ENCODE results near the gene CFAP43. TPM values are rescaled to one million over a fixed set of nuclear protein-coding genes. Genes with fewer than 3 reads are reported as not detected.
A peak's percentile ranks its signal among the peaks of the same experiment; 100 is the strongest.
"Not testable (repeated sequence)": the region's sequence is repeated elsewhere in the genome, so short reads cannot be mapped to it uniquely, and the experiment has no call there.

CFAP43 gene
- total and polyA plus RNA-seq, 5 experiments from 2014 or later = 0.16 to 0.39 TPM; not detected in 3

DNA sequence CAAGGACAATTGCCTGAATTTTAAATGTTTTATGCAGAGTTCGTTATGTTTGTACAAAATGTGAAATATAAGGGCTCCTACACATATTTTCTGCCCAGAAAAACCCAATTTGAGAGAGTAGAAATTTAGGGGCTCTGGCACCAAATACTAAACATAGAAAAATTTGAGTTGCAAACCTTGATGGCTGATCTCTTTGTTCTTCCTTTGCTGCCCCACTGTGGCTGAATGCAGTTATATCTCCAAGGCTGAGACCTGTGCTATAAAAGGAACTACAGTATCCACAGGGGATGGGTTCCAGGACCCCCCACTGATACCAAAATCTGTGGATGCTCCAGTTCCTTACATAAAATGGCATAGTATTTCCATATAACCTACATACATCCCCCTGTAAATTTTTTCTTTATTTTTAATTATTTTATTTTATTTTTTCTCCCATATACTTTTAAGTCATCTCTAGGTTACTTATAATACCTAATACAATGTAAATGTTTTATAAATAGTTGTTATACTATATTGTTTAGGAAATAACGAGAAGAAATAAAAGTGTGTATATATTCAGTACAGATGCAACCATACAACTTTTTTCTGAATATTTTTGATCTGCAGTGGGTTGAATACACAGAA, 22.5 kb downstream of the CFAP43 start:
- Mint-ChIP-seq H3K9me3 (no peaks in the 10 kb centered on the region), H3K4me1 (no peaks in the 10 kb centered on the region), H3K4me3 (no peak overlapping the region), H3K27ac (no peak overlapping the region), H3K36me3 (no peaks in the 10 kb centered on the region), H3K27me3 (peaks cover 1 to 14% (median 11%) of the 10 kb centered on the region in 5 donors)
- ATAC-seq = peak; percentile 66 to 70
- POLR2A ChIA-PET = no interaction called here
- DNase-seq = peak in 9 of 10 donors; percentile 8 to 66 (median 44)

DNA sequence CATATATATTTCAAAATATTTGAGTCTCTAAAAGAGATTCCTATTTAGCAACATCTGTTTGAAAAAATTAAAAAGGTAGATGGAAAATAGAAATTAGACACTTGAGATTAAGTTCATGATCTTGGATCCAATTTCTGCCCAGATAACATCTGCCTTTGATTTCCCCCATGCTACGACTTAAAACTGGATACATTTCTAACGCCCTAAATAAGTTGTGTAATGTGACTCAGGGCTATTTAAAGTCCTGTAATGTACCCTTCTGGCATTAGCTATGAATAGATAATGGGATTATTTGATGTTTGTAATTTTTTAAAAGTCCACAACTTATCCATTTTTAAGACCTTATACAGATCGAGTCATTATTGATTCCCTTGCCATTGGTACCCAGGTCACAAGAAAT, 23.4 kb downstream of the CFAP43 start:
- no peak for DNase-seq
- H3K4me3 Mint-ChIP-seq = no peak overlapping the region
- no peaks in the 10 kb centered on the region for H3K36me3 Mint-ChIP-seq
- H3K27me3 Mint-ChIP-seq = peaks cover 1 to 16% (median 11%) of the 10 kb centered on the region in 5 donors
- H3K27ac Mint-ChIP-seq = no peak overlapping the region
- POLR2A ChIA-PET = no interaction called here
- H3K9me3 Mint-ChIP-seq = no peaks in the 10 kb centered on the region
- no peak for ATAC-seq
- no peaks in the 10 kb centered on the region for H3K4me1 Mint-ChIP-seq

DNA sequence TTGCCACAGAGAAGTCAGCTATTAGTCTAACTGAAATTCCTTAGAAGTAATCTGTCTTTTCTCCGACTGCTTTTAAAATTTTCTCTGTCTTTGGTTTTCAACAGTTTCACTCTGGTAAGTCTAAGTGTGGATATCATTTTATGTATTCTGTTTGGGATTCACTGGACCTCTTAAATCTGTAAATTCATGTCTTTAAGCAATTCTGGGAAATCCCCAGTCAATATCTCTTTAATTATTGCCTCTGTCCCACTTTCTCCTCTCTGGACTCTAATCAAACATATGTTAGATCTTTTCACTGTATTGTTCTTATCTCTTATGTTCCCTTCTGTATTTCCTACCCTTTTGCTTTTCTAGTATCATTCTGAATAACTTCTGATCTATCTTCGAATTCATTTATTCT, 29.9 kb downstream of the CFAP43 start:
- Mint-ChIP-seq H3K9me3 (peaks cover 0 to 3% (median 0%) of the 10 kb centered on the region in 9 donors), H3K4me3 (no peak overlapping the region), H3K27ac (no peak overlapping the region), H3K4me1 (no peaks in the 10 kb centered on the region), H3K36me3 (no peaks in the 10 kb centered on the region), H3K27me3 (peaks cover 0 to 9% (median 2%) of the 10 kb centered on the region in 5 donors)
- POLR2A ChIA-PET = no interaction called here
- ATAC-seq (no peak), DNase-seq (no peak)

DNA sequence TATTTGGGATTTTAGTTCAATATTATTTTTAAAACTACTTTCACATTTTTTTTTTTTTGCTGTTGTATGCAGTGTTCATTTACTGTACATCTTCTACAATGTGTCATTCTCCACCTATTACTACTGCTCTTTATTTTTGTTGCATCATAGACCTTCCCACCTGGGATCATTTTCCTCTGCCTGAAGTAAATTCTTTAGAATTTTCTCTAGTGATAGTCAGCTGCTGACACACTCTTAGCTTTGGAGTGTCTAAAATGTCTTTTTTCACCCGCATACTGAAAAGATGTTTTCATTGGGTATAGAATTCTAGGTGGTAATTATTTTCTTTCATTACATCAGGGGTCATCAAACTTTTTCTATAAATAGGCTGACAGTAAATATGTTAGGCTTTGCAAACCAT, 30.5 kb downstream of the CFAP43 start:
- Mint-ChIP-seq H3K27me3 (peaks cover 0 to 9% (median 3%) of the 10 kb centered on the region in 5 donors), H3K4me1 (no peaks in the 10 kb centered on the region), H3K9me3 (peaks cover 0 to 3% (median 0%) of the 10 kb centered on the region in 9 donors), H3K36me3 (no peaks in the 10 kb centered on the region), H3K27ac (no peak overlapping the region), H3K4me3 (no peak overlapping the region)
- POLR2A ChIA-PET = no interaction called here
- DNase-seq (no peak), ATAC-seq (no peak)

DNA sequence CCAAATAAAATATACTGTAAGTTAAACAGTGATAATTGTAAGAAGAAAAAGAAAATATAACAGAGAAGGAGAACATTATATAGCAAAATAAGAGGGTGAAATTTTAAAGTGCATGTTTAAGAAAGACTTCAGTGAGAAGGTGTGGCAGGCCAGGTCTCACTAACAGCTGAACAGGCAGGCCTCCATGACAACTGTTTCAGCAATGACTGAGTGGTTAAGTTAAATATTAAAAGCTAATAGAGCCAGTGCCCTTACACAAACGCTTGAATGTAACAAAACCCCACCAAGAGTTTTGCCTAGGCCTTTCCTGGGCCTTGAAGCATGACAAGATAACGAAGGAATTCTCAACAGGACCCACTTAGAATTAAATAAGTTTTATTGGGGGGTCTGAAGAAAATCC, 32.6 kb downstream of the CFAP43 start:
- ATAC-seq = no peak
- POLR2A ChIA-PET = interaction anchor here (0.6 kb wide), 1 partner anchor 184 kb away, joined by 5 read pairs; no protein-coding TSS in a partner anchor
- DNase-seq = no peak
- H3K4me3 Mint-ChIP-seq = no peak overlapping the region
- H3K27ac Mint-ChIP-seq = no peak overlapping the region
- H3K36me3 Mint-ChIP-seq = no peaks in the 10 kb centered on the region
- H3K27me3 Mint-ChIP-seq = peaks cover 0 to 7% (median 2%) of the 10 kb centered on the region in 5 donors
- H3K9me3 Mint-ChIP-seq = peaks cover 0 to 3% (median 0%) of the 10 kb centered on the region in 9 donors
- H3K4me1 Mint-ChIP-seq = no peaks in the 10 kb centered on the region

DNA sequence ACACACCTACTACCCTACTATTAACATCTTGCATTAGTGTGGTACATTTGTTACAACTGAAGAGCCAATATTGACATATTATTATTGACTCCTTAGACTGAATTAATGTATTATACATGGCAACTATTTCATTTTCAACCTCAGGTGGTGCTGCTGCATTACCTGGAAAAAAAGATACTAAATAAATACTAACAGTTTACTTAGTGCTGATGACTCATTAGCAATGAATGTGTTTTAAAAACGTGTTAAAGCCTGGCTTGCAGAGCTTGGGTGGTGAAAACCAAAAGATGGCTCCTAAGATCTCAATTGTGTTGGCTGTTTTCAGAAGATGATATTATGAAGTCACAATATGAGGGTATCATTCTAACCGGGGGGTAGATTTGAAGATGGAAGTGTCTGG, 34.8 kb downstream of the CFAP43 start:
- H3K9me3 Mint-ChIP-seq = peaks cover 0 to 1% (median 0%) of the 10 kb centered on the region in 9 donors
- POLR2A ChIA-PET = no interaction called here
- no peak for ATAC-seq
- no peak for DNase-seq
- no peaks in the 10 kb centered on the region for H3K4me1 Mint-ChIP-seq
- peaks cover 0 to 7% (median 4%) of the 10 kb centered on the region in 5 donors for H3K27me3 Mint-ChIP-seq
- no peak overlapping the region for H3K4me3 Mint-ChIP-seq
- H3K36me3 Mint-ChIP-seq = no peaks in the 10 kb centered on the region
- H3K27ac Mint-ChIP-seq = no peak overlapping the region

DNA sequence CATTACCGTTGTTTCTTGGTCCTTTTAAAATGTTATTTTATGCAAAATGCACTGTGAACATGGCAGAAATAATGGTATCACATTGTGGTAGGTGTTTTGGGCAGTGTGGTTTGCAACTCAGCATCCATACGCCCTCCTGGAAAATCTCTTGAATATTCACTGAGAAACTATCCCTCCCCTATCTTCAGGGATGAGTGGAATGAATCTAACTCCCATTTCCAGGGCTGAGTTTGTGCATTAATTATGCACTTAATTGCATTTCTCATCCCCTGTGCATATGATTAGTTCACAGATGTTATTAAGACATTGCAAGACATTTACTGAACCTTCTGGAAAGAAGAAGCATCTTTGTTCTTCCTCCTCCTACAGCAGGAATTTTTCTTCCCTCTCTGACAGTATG, 36.5 kb downstream of the CFAP43 start:
- Mint-ChIP-seq H3K4me3 (no peak overlapping the region), H3K9me3 (no peaks in the 10 kb centered on the region), H3K4me1 (no peaks in the 10 kb centered on the region), H3K27me3 (peaks cover 0 to 10% (median 4%) of the 10 kb centered on the region in 5 donors), H3K27ac (no peak overlapping the region), H3K36me3 (no peaks in the 10 kb centered on the region)
- no peak for DNase-seq
- no peak for ATAC-seq
- POLR2A ChIA-PET = no interaction called here

DNA sequence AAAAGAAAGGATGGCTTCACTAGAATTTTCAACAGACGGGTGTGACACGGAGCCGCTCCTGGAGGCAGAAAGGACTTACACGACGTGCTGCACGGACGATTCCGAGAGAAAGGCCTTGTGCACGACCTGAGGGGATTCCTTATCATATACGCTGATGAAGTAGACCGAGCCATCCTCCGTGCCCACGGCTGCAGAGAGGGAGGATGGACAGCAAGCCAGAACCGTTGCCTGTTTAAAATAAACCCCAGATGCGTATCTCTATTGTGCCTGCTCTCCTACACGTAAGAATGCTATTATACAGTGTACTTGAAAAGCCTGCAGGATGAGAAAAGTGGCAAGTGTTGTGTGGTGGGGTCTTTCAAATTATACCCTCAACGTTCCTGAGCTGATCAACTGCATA, 38.4 kb downstream of the CFAP43 start:
- DNase-seq = no peak
- POLR2A ChIA-PET = no interaction called here
- Mint-ChIP-seq H3K27ac (peak overlapping the region in 1 of 10 donors; percentile 23), H3K36me3 (peaks cover 0 to 4% (median 0%) of the 10 kb centered on the region in 3 donors), H3K4me3 (no peak overlapping the region), H3K9me3 (no peaks in the 10 kb centered on the region), H3K4me1 (no peaks in the 10 kb centered on the region), H3K27me3 (peaks cover 0 to 16% (median 15%) of the 10 kb centered on the region in 5 donors)
- ATAC-seq = no peak

DNA sequence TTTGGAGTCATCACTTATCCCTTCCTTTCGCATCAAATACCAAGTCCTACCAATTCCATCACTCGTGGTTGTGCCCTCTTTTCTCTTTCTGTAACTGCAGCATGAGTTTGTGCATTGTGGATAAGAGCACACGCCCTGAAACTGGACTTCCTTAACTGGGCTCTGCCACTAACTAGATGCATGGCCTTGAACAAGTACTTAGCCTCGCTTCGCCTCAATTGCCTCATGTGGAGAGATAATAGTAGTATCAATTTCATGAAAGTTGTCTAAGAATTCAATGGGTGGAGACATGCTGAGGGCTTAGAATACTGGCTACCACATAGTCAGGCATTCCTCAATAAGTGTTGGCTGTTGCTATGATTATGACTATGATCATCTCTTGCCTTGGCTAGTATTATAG, 41.5 kb downstream of the CFAP43 start:
- no peaks in the 10 kb centered on the region for H3K4me1 Mint-ChIP-seq
- no peak overlapping the region for H3K27ac Mint-ChIP-seq
- POLR2A ChIA-PET = no interaction called here
- H3K27me3 Mint-ChIP-seq = peaks cover 0 to 18% (median 16%) of the 10 kb centered on the region in 5 donors
- H3K36me3 Mint-ChIP-seq = peaks cover 0 to 4% (median 0%) of the 10 kb centered on the region in 3 donors
- H3K9me3 Mint-ChIP-seq = no peaks in the 10 kb centered on the region
- DNase-seq (no peak), ATAC-seq (no peak)
- H3K4me3 Mint-ChIP-seq = no peak overlapping the region

DNA sequence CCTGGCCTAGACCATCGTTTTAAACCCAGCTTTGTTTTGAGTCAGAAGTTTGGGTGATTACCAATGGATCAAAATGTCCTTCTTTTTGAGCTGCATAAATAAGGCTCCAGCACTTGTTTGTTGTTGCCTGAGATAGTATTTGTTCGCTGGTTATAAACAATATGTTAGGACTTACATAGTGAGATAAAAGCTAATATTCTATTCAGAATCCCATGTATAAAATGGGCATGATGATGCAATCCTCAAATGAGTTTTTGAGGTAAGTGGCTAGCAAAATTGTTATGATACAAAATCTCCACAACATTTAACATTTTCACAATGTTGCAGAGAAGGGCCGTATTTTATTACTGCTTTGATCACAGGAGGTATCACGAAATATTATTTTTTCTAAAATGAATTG, 48.5 kb downstream of the CFAP43 start:
- no peak for ATAC-seq
- H3K27me3 Mint-ChIP-seq = peaks cover 0 to 7% (median 4%) of the 10 kb centered on the region in 5 donors
- no peak overlapping the region for H3K27ac Mint-ChIP-seq
- H3K4me3 Mint-ChIP-seq = no peak overlapping the region
- no peaks in the 10 kb centered on the region for H3K36me3 Mint-ChIP-seq
- peaks cover 0 to 3% (median 0%) of the 10 kb centered on the region in 4 donors for H3K4me1 Mint-ChIP-seq
- H3K9me3 Mint-ChIP-seq = no peaks in the 10 kb centered on the region
- POLR2A ChIA-PET = no interaction called here
- DNase-seq = no peak

DNA sequence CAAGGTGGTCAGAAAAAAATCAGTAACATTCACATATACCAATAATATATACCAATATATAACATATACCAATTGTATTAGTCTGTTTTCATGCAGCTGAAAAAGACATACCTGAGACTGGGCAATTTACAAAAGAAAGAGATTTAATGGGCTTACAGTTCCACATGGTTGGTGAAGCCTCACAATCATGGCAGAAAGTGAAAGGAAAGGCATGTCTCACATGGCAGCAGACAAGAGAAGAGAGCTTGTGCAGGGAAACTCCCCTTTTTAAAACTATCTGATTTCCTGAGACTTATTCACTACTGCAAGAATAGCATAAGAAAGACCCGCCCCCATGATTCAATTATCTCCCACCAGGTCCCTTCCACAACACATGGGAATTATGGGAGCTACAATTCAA, 58.0 kb downstream of the CFAP43 start:
- Mint-ChIP-seq H3K36me3 (peaks cover 0 to 13% (median 3%) of the 10 kb centered on the region in 3 donors), H3K4me1 (peaks cover 15 to 22% (median 20%) of the 10 kb centered on the region in 4 donors), H3K9me3 (peaks cover 3 to 18% (median 12%) of the 10 kb centered on the region in 9 donors)
- ATAC-seq, H3K4me3 Mint-ChIP-seq, H3K27ac Mint-ChIP-seq, DNase-seq, POLR2A ChIA-PET, H3K27me3 Mint-ChIP-seq: not testable (repeated sequence)

DNA sequence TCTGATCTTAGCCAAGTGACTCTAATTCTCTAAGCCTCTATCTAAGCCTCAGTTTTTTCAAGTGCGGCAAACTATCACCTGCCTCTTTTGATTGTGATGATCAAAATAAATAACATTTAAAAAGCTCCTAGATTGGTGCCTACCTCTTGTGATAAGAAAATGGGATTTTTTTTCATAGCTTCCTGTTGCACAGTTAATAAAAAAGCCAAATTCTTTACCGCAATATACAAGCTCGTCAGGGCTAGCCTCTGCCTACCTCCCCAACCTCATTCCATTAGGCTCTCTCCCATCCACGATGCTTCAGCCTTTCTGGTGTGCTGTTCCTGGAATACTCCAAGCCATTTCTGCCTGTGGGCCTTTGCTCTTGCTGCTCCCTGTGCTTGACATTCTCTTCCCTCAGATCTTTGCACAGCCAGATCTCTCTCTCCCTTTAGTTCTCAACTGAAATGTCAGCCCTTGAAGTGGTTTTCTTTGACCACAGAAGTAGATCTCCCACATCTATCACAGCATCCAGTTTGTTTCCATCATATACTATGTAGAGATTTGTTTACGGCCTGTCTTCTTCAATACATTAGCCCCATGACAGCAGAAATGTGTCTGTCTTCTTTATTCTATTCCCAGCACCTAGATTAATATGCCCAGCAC, 61.4 kb downstream of the CFAP43 start:
- H3K36me3 Mint-ChIP-seq = peaks cover 0 to 13% (median 3%) of the 10 kb centered on the region in 3 donors
- H3K9me3 Mint-ChIP-seq = peaks cover 3 to 18% (median 12%) of the 10 kb centered on the region in 9 donors
- ATAC-seq (peak; percentile 98 to 99), DNase-seq (peak in 7 of 10 donors; percentile 4 to 81 (median 40))
- H3K27ac Mint-ChIP-seq = peak overlapping the region in 7 of 10 donors; percentile 1 to 39 (median 7)
- peaks cover 15 to 22% (median 18%) of the 10 kb centered on the region in 4 donors for H3K4me1 Mint-ChIP-seq
- peak overlapping the region in 9 of 10 donors; percentile 0 to 59 (median 41) for H3K4me3 Mint-ChIP-seq
- peaks cover 3 to 13% (median 5%) of the 10 kb centered on the region in 5 donors for H3K27me3 Mint-ChIP-seq
- POLR2A ChIA-PET = no interaction called here

DNA sequence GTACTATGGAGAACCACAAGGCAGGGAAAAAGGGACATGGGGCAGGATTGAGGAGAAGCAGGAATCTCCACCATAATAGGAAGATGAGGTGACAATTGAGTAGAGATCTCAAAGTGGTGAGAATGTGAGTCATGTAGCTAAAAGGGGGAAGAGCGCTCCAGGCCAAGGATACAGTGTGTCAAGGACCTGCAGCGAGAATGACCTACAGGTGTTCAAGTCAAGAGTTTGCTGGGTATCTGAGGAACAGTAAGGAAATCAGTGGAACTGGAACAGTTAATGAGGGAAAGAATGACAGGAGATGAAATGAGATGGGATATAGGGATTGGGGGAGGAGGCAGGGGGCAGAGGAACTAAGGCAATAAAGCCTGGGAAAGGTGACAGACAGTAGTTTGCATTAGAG, 76.6 kb downstream of the CFAP43 start:
- no peak for DNase-seq
- POLR2A ChIA-PET = no interaction called here
- ATAC-seq = no peak

More for the DNA sequence above, 76.6 kb downstream of the CFAP43 start:
- no peaks in the 10 kb centered on the region for H3K4me1 Mint-ChIP-seq
- no peak overlapping the region for H3K4me3 Mint-ChIP-seq
- H3K36me3 Mint-ChIP-seq = peaks cover 0 to 20% (median 13%) of the 10 kb centered on the region in 3 donors
- no peak overlapping the region for H3K27ac Mint-ChIP-seq
- H3K9me3 Mint-ChIP-seq = peaks cover 0 to 25% (median 15%) of the 10 kb centered on the region in 9 donors
- H3K27me3 Mint-ChIP-seq = peaks cover 9 to 33% (median 31%) of the 10 kb centered on the region in 5 donors

All from naive thymus-derived CD8-positive, alpha-beta T cell (primary cell).